NCI-H146 (cell line): ENCODE results near the gene GNPTG.
"Not testable (repeated sequence)": the region's sequence is repeated elsewhere in the genome, so short reads cannot be mapped to it uniquely, and the experiment has no call there.

ENCODE experiments used
- DNase-seq: peaks from one replicate; lab custom pipeline; 2025; lab: John Stamatoyannopoulos, UW

GNPTG gene

GRCh38 chr16:1319041-1319440 lies 32.7 kb upstream of the GNPTG start:
- DNase-seq, result no peak

DNA sequence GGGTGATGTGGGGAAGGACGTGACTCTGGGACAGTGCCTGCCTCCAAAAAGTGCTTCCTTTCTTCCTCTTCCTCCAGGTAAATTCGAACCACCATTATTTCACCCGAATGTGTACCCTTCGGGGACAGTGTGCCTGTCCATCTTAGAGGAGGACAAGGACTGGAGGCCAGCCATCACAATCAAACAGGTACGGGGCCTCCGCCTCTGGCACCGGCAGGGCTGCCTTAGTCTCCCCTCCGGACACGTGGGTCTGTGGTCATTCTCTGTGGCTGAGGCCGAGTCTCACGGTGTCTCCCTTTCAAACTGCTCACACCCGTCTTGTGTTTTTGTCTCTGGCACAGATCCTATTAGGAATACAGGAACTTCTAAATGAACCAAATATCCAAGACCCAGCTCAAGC lies 31.6 kb upstream of the GNPTG start:
- DNase-seq, result no peak

DNA sequence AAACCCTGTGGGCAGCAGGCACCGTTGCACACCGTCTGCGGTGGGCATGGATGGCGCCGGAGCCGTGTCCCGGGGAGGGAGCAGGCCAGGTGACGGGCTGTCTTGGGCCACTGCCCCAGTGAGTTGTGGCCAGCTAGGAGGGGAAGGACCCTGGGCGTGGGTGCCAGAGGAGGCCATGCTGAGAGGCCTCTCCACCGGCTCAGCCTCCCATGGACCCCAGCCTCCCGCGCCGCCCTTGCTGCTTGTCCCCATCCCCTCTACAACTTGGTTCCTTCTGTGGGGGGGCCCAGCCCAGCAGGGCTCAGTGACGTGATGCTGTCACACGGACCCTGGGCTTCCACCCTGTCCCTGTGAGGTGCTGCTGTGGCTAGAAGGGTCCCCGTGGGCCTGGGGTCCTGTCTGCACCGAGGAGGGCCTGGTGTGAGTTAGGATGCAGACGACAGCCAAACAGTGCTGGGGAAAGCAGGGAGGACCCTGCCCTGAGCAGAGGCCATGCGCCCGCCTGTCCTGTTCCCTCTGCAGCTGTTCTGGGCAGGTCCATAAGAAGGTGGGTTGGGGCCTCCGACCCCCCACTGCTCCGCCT lies 31.0 kb upstream of the GNPTG start:
- DNase-seq, result no peak

- DNase-seq, result no peak
These were observed 29.3 kb upstream of the GNPTG start for GRCh38 chr16:1322407-1322806.

DNA sequence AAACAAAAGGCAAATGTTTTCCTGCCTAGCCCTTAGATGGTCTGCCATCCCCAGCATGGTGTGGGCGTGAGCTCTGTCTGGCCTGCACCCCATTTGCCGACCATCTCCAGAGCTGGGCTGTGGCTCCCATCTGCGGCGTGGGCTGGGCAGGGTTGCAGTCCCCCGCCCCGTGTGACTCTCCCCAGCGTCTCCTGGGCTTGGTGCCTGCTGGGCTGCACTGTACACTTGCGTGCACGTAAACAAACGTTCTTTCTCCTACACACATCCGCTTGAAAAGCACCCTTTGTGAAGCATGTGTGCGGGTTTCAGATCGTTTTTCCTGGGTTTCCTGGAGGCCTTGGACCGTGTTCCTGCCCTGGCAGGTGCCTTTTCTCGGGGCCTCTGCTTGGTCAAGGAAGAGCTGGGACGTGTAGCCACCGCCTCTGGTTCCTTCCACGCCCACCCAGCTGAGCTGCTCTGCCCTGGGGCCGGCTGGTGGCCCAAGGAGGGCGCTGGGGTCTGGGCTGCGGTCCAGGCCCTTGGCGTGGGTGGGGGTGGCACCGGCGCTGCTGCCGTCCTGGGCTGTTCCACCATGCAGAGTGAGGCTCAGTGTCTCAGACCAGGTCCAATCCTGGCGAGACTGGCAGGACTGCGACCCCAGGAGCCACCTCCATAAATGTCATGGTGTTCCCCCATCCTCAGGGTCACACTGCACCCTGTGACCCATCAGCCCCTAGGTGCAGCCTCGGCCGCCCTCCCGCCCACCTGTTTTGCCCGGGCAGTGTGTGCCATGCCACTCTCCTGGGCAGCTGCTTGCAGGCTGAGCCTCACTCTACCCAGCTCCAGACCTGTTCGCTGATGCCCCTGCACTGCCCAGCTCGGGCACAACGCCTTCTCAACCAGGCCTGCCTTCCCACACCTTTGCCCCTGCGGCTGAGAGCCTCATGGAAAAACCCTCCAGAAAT lies 28.2 kb upstream of the GNPTG start:
- DNase-seq, result no peak

- no peak for DNase-seq
These were observed 27.4 kb upstream of the GNPTG start for GRCh38 chr16:1324286-1324826.

GRCh38 chr16:1325261-1325660 lies 26.5 kb upstream of the GNPTG start:
- no peak for DNase-seq

GRCh38 chr16:1325673-1326371 lies 25.9 kb upstream of the GNPTG start:
- no peak for DNase-seq

DNA sequence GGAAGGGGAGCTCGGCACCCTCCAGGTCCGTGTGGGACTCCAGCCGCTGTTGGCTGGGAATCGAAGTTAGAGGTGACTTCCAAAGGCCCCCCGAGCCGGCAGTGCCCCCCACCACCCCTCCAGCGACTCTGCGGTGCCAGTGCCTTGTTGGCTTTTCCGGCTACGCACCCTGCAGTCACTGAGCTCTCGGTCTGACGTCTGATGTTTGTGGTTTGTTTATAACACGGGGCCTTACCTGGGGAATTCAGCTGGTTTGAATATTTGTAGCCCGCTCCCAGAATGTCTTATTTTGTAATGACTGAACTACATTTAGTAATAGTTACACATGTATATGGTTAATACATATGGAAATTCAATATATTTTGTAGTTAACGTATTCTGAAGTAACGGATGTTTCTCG lies 25.3 kb upstream of the GNPTG start:
- no peak for DNase-seq

- DNase-seq, result no peak
These were observed 24.6 kb upstream of the GNPTG start for GRCh38 chr16:1326946-1327618.

DNA sequence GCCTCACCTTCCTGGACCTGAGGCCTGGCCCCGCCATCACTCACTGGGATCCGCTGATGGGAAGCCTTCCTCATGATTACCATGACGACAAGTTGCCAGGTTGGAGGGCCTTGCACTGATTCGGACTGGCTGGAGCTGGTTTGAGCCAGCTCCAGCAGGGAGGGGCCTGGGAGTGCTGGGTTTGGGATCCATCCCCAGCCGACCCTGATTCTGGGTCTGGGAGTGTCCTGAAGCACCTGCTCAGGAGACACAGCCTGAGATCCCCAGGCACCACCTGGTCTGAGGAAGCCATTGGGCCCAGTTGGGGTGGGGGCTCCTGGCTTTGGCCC lies 24.1 kb upstream of the GNPTG start:
- DNase-seq, result no peak

GRCh38 chr16:1328136-1328535 lies 23.6 kb upstream of the GNPTG start:
- DNase-seq, result not testable (repeated sequence)

GRCh38 chr16:1328961-1329360 lies 22.8 kb upstream of the GNPTG start:
- DNase-seq, result not testable (repeated sequence)

DNA sequence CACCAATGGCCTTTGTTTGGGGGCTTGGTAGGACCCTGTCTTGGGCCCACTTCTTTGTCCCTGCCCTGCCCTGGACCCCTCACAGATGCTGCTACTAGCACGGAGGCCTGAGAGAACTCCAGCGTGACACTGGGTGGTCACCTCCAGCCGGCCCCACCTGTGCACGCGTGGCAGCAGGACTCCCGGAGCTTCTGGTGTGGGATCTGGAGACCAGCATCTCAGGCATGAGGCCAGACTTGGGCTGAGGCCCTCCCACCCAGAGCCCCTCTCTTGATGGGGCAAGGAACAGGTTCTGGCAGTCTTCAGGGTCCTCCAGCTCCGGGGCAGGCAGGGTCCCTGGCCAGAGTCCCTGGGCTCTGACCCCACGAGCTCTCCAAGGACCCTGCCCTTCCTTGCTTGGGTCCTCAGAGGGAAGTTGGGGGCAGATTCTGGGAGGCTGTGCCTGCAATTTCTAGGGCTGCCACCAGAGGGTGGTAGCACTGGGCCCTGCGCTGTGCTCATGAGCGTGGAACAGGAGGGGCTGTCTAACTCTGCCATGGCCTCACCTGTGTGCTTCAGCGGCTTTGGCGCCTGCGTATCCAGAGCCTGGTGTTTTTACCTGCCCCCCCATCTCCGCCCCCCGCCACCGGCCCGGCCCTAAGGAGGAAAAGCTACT lies 21.3 kb upstream of the GNPTG start:
- peak; percentile 17 for DNase-seq

- DNase-seq, result no peak
These were observed 20.6 kb upstream of the GNPTG start for GRCh38 chr16:1330931-1331711.

GRCh38 chr16:1331712-1332617 lies 19.8 kb upstream of the GNPTG start:
- peak; percentile 95 for DNase-seq

DNA sequence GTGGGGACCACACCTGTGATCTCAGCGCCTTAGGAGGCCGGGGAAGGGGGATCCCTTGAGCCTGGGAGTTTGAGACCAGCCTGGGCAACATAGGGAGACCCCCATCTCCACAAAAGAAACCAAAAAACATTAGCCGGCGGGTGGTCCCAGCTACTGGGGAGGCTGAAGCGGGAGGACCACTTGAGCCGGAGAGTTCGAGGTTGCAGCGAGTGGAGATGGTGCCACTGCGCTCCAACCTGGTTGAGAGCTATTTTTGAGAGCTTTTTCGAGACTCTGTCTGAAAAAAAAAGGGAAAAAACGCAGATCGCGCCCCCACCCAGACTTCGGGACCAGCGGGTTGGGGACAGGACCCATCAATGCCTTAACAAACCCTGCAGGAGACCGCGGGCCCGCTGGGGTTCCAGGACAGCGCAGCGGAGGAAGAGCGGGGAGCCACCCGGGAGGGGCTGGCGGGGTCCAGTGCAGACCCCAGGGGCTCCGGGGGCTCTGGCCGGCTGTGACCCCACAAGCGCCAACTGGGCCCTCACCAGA lies 19.0 kb upstream of the GNPTG start:
- no peak for DNase-seq

GRCh38 chr16:1333149-1333812 lies 18.4 kb upstream of the GNPTG start, which contains the start of gene BAIAP3:
Gene BAIAP3 (plus strand): TSS chr16:1333645. CDS start chr16:1338550, 4,905 bp downstream.
- DNase-seq, result peak; percentile 23
